Activated naive CD4-positive, alpha-beta T cell (primary cell): ENCODE measurements around the gene MYRF.

Source experiments
- DNase-seq, 4 experiments: peaks; one replicate each; lab custom pipeline; 2025; lab: John Stamatoyannopoulos, UW

The MYRF gene

GRCh38 chr11:61718621-61719302 is 33.7 kb upstream of the MYRF start:
- no peak for DNase-seq

DNA sequence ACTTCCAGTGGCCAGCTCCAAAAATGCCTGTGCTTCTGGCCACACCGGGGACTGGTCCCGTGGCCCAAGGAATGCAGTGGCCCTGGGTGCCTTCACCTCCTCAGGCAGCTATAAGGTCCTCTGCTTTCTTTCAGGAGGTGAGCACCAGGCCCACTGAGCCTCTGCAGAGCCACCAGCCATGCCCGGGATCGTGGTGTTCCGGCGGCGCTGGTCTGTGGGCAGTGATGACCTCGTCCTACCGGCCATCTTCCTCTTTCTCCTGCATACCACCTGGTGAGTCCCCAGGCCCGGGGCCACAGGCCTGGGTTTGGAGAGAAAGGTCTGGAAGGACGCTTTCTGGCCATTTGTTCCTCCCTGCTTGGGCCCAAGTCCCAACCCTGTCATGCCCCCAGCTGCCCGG is 32.5 kb upstream of the MYRF start:
- DNase-seq = no peak

DNA sequence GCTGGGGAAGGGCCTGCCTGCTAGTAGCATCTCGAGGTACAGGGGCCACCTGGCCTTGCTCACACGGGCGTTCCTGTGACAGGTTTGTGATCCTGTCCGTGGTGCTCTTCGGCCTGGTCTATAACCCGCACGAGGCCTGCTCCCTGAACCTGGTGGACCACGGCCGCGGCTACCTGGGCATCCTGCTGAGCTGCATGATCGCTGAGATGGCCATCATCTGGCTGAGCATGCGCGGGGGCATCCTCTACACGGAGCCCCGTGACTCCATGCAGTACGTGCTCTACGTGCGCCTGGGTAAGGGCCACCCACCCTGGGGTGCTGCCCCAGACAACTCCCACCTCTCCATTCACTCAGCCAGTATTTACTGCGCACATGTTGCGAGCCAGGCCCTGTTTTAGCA is 31.8 kb upstream of the MYRF start:
- DNase-seq = no peak

- no peak for DNase-seq
Measured at GRCh38 chr11:61724437-61724836, 28.0 kb upstream of the MYRF start.

DNA sequence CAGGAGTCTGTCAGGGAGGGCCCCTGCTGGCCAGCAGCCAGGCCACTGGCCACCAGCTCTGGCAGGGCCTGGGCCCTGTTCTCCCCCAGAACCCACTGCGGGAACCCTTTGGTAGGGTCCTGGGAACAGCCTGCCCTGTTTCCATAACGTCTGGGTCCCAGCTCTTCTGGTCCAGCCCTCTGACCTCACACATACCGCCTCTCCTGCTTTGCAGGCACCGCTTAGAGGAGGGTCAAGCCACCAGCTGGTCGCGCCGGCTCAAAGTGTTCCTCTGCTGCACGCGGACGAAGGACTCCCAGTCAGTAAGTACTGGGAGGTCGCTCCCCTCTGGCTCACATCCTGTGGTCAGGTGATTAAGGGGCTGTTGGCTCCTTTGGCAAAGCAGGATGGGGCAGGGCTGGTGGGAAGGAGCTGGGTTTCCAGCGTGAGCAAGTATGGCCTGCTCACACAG is 26.6 kb upstream of the MYRF start:
- DNase-seq = no peak

- DNase-seq = no peak
Measured at GRCh38 chr11:61726775-61727174, 25.7 kb upstream of the MYRF start.

- no peak for DNase-seq
Measured at GRCh38 chr11:61727401-61727811, 25.0 kb upstream of the MYRF start.

- no peak for DNase-seq
Measured at GRCh38 chr11:61728066-61728939, 24.1 kb upstream of the MYRF start.

DNA sequence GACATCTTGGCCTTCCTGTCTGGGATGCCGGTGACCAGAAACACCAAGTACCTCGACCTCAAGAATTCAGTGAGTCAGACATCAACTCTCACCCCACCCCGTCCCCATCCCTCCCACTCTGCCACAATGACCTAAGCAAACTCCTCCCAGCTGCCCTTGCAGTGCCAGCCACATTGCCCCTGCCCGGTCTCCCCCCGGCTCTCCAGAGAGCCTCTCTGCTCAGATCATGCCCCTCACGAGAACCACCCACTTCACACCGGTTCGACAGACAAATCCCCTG is 23.6 kb upstream of the MYRF start:
- no peak for DNase-seq

- DNase-seq = no peak
Measured at GRCh38 chr11:61730240-61730994, 22.0 kb upstream of the MYRF start.

GRCh38 chr11:61731211-61731951 is 21.1 kb upstream of the MYRF start:
- no peak for DNase-seq

- DNase-seq = no peak
Measured at GRCh38 chr11:61731952-61732675, 20.3 kb upstream of the MYRF start.

GRCh38 chr11:61732705-61733104 is 19.7 kb upstream of the MYRF start:
- DNase-seq = no peak

- peak; percentile 48 to 78 (median 68) for DNase-seq
Measured at GRCh38 chr11:61733120-61733978, 19.1 kb upstream of the MYRF start.

DNA sequence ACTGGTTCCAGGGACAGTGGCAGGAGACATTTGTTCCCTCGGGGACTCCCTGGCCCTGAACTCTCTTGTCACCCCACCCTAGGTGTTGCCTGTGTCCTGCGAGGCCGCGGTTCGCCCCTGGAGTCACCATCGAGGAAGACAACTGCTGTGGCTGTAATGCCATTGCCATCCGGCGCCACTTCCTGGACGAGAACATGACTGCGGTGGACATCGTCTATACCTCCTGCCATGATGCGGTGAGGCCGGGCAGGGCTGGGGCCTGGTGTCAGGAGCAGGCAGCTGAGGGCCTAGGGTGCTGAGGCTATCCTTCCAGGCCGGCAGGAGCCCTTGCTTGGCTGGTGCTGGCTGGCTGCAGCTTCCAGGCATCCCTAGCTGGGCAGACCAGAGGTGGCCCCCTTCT is 17.7 kb upstream of the MYRF start:
- no peak for DNase-seq

- no peak for DNase-seq
Measured at GRCh38 chr11:61735391-61735790, 17.0 kb upstream of the MYRF start.

GRCh38 chr11:61736310-61736709 is 16.1 kb upstream of the MYRF start:
- no peak for DNase-seq

DNA sequence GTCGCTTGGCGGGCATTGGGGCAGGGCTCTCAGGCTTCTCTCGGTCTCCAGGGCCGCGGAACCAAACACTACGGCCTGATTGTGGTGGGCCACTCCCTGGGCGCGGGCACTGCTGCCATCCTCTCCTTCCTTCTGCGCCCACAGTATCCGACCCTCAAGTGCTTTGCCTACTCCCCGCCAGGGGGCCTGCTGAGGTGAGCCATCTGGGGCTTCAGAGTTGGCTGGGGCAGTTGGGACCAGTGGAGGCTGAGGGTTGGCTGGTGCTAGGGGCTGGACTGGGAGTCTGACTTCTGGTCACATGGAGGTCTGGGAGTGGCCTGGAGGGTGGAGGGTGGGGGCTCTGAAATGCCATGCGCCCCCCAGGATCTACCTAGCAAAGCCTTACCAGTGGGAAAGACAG is 15.3 kb upstream of the MYRF start:
- DNase-seq = no peak

- DNase-seq = no peak
Measured at GRCh38 chr11:61737636-61738386, 14.6 kb upstream of the MYRF start.

DNA sequence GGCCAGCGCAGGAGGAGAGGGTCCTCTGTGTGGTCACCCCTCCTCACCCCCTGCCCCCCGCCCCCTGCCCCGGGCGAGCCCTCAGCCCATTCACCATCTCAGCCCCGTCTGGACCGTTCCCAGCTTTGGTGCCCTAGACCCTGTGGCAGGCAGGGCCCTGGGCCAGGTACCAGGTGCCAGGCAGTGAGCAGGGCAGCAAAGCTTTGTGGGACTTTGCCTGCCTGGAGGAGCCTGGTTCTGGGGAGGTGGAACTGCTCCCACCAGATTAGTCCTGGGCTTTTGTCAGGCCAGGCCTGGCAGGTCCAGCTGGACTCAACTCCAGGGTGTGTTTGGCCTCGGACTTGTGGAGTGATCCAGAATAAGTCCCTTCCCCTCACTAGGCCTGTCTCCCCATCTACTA is 13.7 kb upstream of the MYRF start:
- DNase-seq = no peak
